DND-41 (cell line): Measurements from ENCODE around the gene PTK6.

ENCODE experiments used
- CTCF ChIP-seq: IDR thresholded peaks from 2 replicates; pipeline ENCODE4 v1.5.1; 2012; ENCODE audit warnings: borderline replicate concordance, low read length, moderate library complexity, mild to moderate bottlenecking; ENCODE audit not compliant: poor library complexity, severe bottlenecking; ENCODE audit errors: extremely low read depth
- EZH2 ChIP-seq: IDR thresholded peaks from 3 replicates; pipeline ENCODE4 v1.6.1; 2012; ENCODE audit warnings: borderline replicate concordance, low read depth, mild to moderate bottlenecking, moderate library complexity, low read length, inconsistent platforms; ENCODE audit not compliant: severe bottlenecking

- no peak for TF ChIP-seq CTCF
- no peak for TF ChIP-seq EZH2
Measured at GRCh38 chr20:63500151-63500901, 36.9 kb downstream of the PTK6 start.
